NCI-H1694 treated with DMSO at 0.1 percent for 48 hours (cell line): ENCODE results near the gene VARS2.

ENCODE experiments used
- DNase-seq: peaks from one replicate; lab custom pipeline; 2025; lab: John Stamatoyannopoulos, UW

The VARS2 gene

GRCh38 chr6:30928677-30929076, 14.6 kb downstream of the VARS2 start:
- DNase-seq = no peak

GRCh38 chr6:30930506-30930905, 16.5 kb downstream of the VARS2 start:
- DNase-seq = no peak

- DNase-seq = no peak
Observed at GRCh38 chr6:30931272-30931671, 17.2 kb downstream of the VARS2 start.

- DNase-seq = no peak
Observed at GRCh38 chr6:30931969-30932645, 18.1 kb downstream of the VARS2 start, which contains the start of gene SFTA2. SFTA2 (minus strand) TSS chr6:30932170; CDS start chr6:30932096, 74 bp downstream.

- no peak for DNase-seq
Observed at GRCh38 chr6:30932665-30933365, 18.8 kb downstream of the VARS2 start.

GRCh38 chr6:30935018-30935417, 21.0 kb downstream of the VARS2 start:
- no peak for DNase-seq

- DNase-seq = no peak
Observed at GRCh38 chr6:30937265-30937664, 23.2 kb downstream of the VARS2 start.

GRCh38 chr6:30938730-30939129, 24.7 kb downstream of the VARS2 start:
- no peak for DNase-seq

- no peak for DNase-seq
Observed at GRCh38 chr6:30939473-30939872, 25.4 kb downstream of the VARS2 start.

GRCh38 chr6:30940361-30940986, 26.4 kb downstream of the VARS2 start, which contains the start of gene MUCL3:
MUCL3 (plus strand) TSS chr6:30940973; CDS start chr6:30941000, 27 bp downstream.
- no peak for DNase-seq

GRCh38 chr6:30942338-30943060, 28.5 kb downstream of the VARS2 start:
- no peak for DNase-seq

GRCh38 chr6:30944051-30944450, 30.0 kb downstream of the VARS2 start:
- no peak for DNase-seq

- no peak for DNase-seq
Observed at GRCh38 chr6:30945281-30945680, 31.2 kb downstream of the VARS2 start.

- no peak for DNase-seq
Observed at GRCh38 chr6:30947231-30947630, 33.2 kb downstream of the VARS2 start.

- DNase-seq = no peak
Observed at GRCh38 chr6:30948811-30949210, 34.8 kb downstream of the VARS2 start.

GRCh38 chr6:30951907-30952469, 38.0 kb downstream of the VARS2 start:
- no peak for DNase-seq

- DNase-seq = no peak
Observed at GRCh38 chr6:30954631-30955366, 40.8 kb downstream of the VARS2 start.

GRCh38 chr6:30955367-30956042, 41.5 kb downstream of the VARS2 start:
- DNase-seq = no peak

GRCh38 chr6:30957716-30958115, 43.7 kb downstream of the VARS2 start:
- no peak for DNase-seq

- DNase-seq = no peak
Observed at GRCh38 chr6:30960907-30961673, 47.1 kb downstream of the VARS2 start.
